Stimulated activated CD8-positive, alpha-beta memory T cell treated with anti-CD3 and anti-CD28 coated beads, Interleukin-12 subunit alpha, Interleukin-12 subunit beta, amount 100 ng/mL, for 4 hours (primary cell): ENCODE results near the gene C17orf75.
"Not testable (repeated sequence)": the region's sequence is repeated elsewhere in the genome, so short reads cannot be mapped to it uniquely, and the experiment has no call there.

Source experiments
- DNase-seq: peaks from one replicate; pipeline ENCODE4 v3.0.0-alpha.2; 2020; ENCODE audit warnings: low read depth

Gene C17orf75

GRCh38 chr17:32345951-32346600 lies 4.1 kb upstream of the C17orf75 start:
- DNase-seq, result no peak

GRCh38 chr17:32342603-32343325 lies 791 bp upstream of the C17orf75 start:
- no peak for DNase-seq

GRCh38 chr17:32341141-32341856 lies 674 bp downstream of the C17orf75 start:
- DNase-seq, result peak; percentile 14

GRCh38 chr17:32335687-32336086 lies 6.3 kb downstream of the C17orf75 start:
- no peak for DNase-seq

GRCh38 chr17:32335046-32335445 lies 6.9 kb downstream of the C17orf75 start:
- no peak for DNase-seq

GRCh38 chr17:32333187-32333586 lies 8.8 kb downstream of the C17orf75 start:
- DNase-seq, result no peak

GRCh38 chr17:32331243-32332040 lies 10.5 kb downstream of the C17orf75 start:
- no peak for DNase-seq

DNA sequence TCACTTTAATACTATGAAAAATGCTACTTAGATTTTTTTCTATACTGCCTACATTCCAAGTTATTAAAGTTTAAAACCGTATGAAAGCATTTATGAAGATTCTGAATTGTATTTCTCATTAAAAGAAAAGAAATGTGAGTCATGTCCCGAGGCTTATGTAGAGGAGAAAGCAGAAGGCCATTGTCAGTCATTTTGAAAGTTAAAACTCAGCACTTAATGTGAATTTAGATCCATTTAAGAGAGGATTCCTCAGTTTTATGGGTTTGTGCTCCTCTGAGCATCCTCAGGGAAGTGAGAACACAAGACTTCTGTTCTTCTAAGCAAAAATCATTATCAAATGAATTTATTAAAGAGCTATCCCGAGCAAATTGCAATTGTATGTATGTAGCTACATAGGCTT lies 11.8 kb downstream of the C17orf75 start:
- DNase-seq, result no peak

DNA sequence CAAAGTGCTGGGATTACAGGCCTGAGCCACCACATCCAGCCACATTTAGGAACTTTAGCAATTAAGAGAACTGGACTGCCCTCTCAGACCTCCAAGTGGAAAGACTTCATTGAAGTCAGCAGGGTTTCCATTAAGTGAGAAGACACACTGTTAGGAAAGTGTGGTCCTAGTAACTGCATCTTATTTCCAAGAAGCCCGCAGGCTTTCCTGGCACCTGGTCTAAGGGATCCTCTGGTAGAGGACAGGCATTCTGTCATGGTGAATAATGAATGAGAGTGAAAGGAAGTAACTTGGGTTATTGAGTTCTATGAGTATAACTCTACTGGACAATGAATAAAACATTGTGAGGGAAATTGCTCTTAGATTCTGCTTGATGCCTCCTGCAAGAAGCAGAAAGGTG lies 14.1 kb downstream of the C17orf75 start:
- DNase-seq, result no peak

DNA sequence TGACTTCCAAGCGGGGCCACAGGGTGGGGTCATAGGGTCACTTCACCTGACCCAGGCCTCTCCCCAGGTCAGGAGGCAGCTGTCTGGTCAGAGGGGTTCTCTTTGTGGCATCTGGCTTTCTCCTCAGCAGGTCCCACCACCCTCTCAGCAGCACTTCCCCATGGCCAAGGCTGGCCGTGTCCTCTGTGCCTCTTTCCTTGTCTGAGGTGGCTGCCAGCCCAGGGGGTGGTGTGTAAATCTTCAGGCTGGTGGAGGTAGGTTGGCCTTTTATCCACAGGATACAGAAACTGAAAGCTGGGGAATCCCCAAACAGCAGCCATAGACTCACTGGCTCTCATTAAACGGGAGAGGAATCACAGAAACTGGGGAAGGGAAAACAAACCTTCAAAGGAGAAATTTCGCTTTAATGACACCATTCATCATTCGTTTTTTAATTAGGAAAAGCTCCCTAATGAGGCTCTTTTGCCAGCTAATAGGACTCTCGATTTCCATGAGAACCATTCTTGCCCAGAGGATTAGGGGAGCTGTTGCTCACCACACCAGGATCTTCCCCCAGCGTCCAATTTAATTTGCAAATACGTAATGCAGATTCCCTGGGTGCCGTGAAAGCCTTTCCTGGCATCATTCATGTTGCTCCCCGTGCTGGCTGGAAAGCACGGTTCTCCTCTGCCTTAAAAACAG lies 18.0 kb downstream of the C17orf75 start:
- no peak for DNase-seq

DNA sequence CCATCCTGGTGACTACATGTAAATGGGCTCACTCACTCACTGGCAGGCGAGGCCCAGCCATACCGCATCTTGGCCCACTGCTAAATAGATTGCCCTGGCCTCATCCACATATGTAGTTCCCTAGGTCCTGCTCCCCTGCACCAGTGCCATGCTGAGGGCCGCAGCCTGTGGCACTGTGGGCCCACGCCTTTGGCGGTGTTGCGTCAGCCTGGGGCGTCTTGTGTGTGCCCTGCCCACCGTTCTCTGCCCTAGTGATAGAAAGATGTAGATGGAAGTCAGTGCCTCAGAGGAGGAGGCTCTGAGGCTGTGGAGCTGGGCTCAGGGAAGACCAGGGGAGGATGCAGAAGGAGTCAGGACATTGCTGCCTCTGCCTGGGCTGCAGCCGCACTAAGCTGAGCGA lies 18.9 kb downstream of the C17orf75 start:
- DNase-seq, result no peak

- no peak for DNase-seq
Observed at GRCh38 chr17:32320847-32321246, 21.1 kb downstream of the C17orf75 start.

DNA sequence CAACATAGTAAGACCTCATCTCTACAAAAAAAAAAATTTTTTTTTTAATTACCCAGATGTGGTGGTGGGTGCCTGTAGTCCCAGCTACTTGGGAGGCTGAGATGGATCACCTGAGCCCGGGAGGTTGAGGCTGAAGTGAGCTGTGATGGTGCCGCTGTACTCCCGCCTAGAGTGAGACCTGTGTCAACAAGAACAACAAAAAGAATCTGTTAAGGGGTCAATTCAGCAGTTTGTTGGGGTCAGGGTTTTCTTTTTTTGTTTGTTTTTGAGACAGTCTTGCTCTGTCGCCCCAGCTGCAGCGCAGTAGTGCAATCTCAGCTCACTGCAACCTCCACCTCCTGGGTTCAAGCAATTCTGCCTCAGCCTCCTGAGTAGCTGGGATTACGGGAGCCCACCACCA lies 21.9 kb downstream of the C17orf75 start:
- not testable (repeated sequence) for DNase-seq

DNA sequence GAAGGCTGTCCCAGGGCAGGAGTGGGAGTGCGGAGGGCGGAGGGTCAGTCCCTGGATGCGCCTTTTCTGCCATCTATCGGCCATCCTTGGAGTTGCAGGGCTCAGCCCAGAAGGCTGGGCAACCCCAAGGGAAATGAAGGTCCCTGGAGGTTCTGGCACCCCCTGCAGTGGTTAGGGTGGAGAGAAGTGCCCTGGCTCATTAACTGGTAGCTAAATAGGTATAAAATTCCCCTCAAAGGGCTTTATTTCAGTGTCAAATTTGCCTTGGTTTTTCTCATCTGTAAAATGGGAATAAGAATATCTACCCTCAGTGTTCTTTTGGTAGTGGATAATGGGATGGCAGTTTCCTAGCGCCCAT lies 22.4 kb downstream of the C17orf75 start:
- DNase-seq, result peak; percentile 57

- DNase-seq, result no peak
Observed at GRCh38 chr17:32318071-32318470, 23.9 kb downstream of the C17orf75 start.

- no peak for DNase-seq
Observed at GRCh38 chr17:32317353-32317752, 24.6 kb downstream of the C17orf75 start.

DNA sequence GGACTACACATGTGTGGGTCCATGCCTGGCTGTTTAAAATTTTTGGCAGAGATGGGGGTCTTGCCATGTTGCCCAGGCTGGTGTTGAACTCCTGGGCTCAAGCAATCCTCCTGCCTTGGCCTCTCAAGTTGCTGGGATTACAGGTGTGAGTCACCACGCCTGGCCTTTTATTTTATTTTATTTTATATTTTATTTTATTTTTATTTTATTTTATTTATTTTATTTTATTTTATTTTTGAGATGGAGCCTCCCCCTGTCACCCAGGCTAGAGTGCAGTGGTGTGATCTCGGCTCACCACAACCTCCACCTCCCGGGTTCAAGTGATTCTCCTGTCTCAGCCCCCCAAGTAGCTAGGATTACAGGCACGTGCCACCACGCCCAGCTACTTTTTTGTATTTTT lies 25.3 kb downstream of the C17orf75 start:
- not testable (repeated sequence) for DNase-seq

GRCh38 chr17:32315171-32315570 lies 26.8 kb downstream of the C17orf75 start:
- DNase-seq, result no peak

DNA sequence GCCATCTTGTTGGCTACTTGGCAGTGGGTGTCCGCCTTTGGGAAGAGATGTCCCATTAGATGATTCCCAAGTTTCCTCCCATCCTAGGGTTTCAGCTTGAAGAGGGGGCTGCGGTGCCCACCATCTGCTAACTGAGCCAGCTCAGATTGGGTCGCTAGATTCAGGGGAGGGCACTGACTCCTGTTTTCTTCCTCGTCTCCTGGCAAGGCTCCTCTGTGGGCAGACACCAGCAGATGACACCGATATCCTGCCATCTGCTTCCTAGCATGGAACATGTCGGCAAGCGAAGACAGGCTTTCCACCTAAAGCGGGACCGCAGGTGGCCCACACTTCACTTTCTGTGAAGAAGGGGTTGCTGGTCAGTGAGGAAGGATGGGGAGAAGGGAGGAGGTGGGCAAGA lies 27.3 kb downstream of the C17orf75 start:
- no peak for DNase-seq

GRCh38 chr17:32311028-32311536 lies 30.9 kb downstream of the C17orf75 start:
- no peak for DNase-seq

DNA sequence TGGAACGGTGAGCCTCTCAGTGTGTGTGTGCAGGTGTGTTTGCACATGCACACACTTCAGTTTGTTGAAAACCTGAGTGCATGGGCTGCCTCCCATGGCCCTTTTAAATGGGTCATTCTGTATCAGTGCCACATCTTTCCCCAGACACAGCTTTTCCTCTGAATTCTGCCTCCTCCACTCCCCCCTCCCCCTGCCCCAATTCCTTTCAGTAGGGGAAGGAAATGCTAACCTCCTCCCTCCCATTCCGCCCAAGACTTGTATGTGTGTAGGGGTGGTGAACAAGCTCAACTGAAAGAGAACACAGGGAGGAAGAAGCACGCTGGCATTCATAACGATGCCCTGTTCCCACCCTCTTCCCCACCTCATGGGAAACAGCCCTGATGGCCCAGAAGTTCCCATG lies 34.3 kb downstream of the C17orf75 start:
- no peak for DNase-seq

- DNase-seq, result no peak
Observed at GRCh38 chr17:32305049-32305448, 36.9 kb downstream of the C17orf75 start.
